Mesenchymal stem cell (in vitro differentiated cells and primary cell): Measurements from ENCODE around the gene DMD.

ENCODE experiments used
- DNase-seq: peaks from one replicate; pipeline ENCODE4 v3.0.0-alpha.2; 2013
- H2AFZ ChIP-seq: one replicate; pipeline ENCODE4 v1.6.1; 2013; ENCODE audit warnings: low read depth, mild to moderate bottlenecking, control low read depth, inconsistent platforms, low read length, moderate library complexity
- H2AK5ac ChIP-seq: 2 replicates; pipeline ENCODE4 v1.6.1; 2013; ENCODE audit warnings: low read length, moderate library complexity, mild to moderate bottlenecking, inconsistent platforms; ENCODE audit not compliant: severe bottlenecking
- H2BK120ac ChIP-seq: one replicate; pipeline ENCODE4 v1.6.1; 2013; ENCODE audit warnings: low read depth, mild to moderate bottlenecking, inconsistent platforms, low read length, moderate library complexity
- H2BK12ac ChIP-seq, 2 experiments: one replicate each; pipeline ENCODE4 v1.6.1; 2013; ENCODE audit warnings: inconsistent platforms in 2 of 2, low read length in 2 of 2, mild to moderate bottlenecking in 2 of 2, moderate library complexity in 2 of 2, control low read depth in 1 of 2
- H2BK15ac ChIP-seq: one replicate; pipeline ENCODE4 v1.6.1; 2013; ENCODE audit warnings: mild to moderate bottlenecking, low read depth, inconsistent platforms; ENCODE audit not compliant: poor library complexity, severe bottlenecking
- H2BK5ac ChIP-seq: 2 replicates; pipeline ENCODE4 v1.6.1; 2013; ENCODE audit warnings: low read depth, mild to moderate bottlenecking, low read length, control low read depth, inconsistent platforms; ENCODE audit not compliant: poor library complexity, severe bottlenecking
- H3K14ac ChIP-seq, 2 experiments: one replicate each; pipeline ENCODE4 v1.6.1; 2013; ENCODE audit warnings: inconsistent platforms in 2 of 2, low read length in 2 of 2, control low read depth in 1 of 2, mild to moderate bottlenecking in 1 of 2, moderate library complexity in 1 of 2
- H3K18ac ChIP-seq, 2 experiments: one replicate each; pipeline ENCODE4 v1.6.1; 2013; ENCODE audit warnings: inconsistent platforms in 2 of 2, low read length in 2 of 2, control low read depth in 1 of 2, low read depth in 1 of 2, mild to moderate bottlenecking in 1 of 2
- H3K23ac ChIP-seq, 2 experiments: one replicate each; pipeline ENCODE4 v1.6.1; 2013; ENCODE audit warnings: inconsistent platforms in 2 of 2, low read length in 2 of 2, mild to moderate bottlenecking in 2 of 2, moderate library complexity in 2 of 2, control low read depth in 1 of 2
- H3K27ac ChIP-seq: 2 replicates; pipeline ENCODE4 v1.5.1; 2013; ENCODE audit warnings: mild to moderate bottlenecking, moderate library complexity, low read length, control low read depth, inconsistent platforms; ENCODE audit not compliant: poor library complexity, severe bottlenecking
- H3K27me3 ChIP-seq, 2 experiments: 2 replicates each; pipeline versions ENCODE4 v1.6.1 to v1.7.0; 2013; ENCODE audit warnings: low read length in 2 of 2, mild to moderate bottlenecking in 2 of 2, moderate library complexity in 2 of 2, control low read depth in 1 of 2, inconsistent platforms in 1 of 2; ENCODE audit not compliant: control insufficient read depth in 1 of 2, insufficient read depth in 1 of 2
- H3K36me3 ChIP-seq, 2 experiments: 2 replicates each; pipeline versions ENCODE4 v1.6.1 to v1.7.0; 2013; ENCODE audit warnings: low read length in 2 of 2, control low read depth in 1 of 2, inconsistent platforms in 1 of 2, low read depth in 1 of 2, mild to moderate bottlenecking in 1 of 2; ENCODE audit not compliant: insufficient read depth in 2 of 2, control insufficient read depth in 1 of 2
- H3K4ac ChIP-seq, 2 experiments: one replicate each; pipeline ENCODE4 v1.6.1; 2013; ENCODE audit warnings: inconsistent platforms in 2 of 2, low read length in 2 of 2, mild to moderate bottlenecking in 2 of 2, moderate library complexity in 2 of 2, control low read depth in 1 of 2, low read depth in 1 of 2
- H3K4me1 ChIP-seq: 2 replicates; pipeline ENCODE4 v1.6.1; 2013; ENCODE audit warnings: low read depth, low read length, control low read depth; ENCODE audit not compliant: control insufficient read depth, insufficient read depth
- H3K4me2 ChIP-seq: 2 replicates; pipeline ENCODE4 v1.6.1; 2013; ENCODE audit warnings: low read length, mild to moderate bottlenecking, inconsistent platforms; ENCODE audit not compliant: poor library complexity, severe bottlenecking
- H3K4me3 ChIP-seq, 2 experiments: 2 replicates each; pipeline versions ENCODE4 v1.5.1 to v1.7.0; 2013; ENCODE audit warnings: low read length in 2 of 2, mild to moderate bottlenecking in 2 of 2, control low read depth in 1 of 2, low read depth in 1 of 2; ENCODE audit not compliant: insufficient read depth in 1 of 2
- H3K79me1 ChIP-seq: replicated peaks from 2 replicates; pipeline ENCODE4 v1.6.1; 2013; ENCODE audit warnings: mild to moderate bottlenecking, control low read depth, low read length, inconsistent platforms; ENCODE audit not compliant: poor library complexity, severe bottlenecking
- H3K9ac ChIP-seq: 2 replicates; pipeline ENCODE4 v1.7.0; 2013; ENCODE audit warnings: mild to moderate bottlenecking, low read length, moderate library complexity
- H3K9me3 ChIP-seq: 2 replicates; pipeline ENCODE4 v1.7.0; 2013; ENCODE audit warnings: mild to moderate bottlenecking, low read length; ENCODE audit not compliant: control insufficient read depth
- H4K8ac ChIP-seq: one replicate; pipeline ENCODE4 v1.6.1; 2013; ENCODE audit warnings: inconsistent platforms, mild to moderate bottlenecking, low read length, moderate library complexity
- H4K91ac ChIP-seq: one replicate; pipeline ENCODE4 v1.6.1; 2013; ENCODE audit warnings: mild to moderate bottlenecking, low read length, inconsistent platforms
- whole genome bisulfite sequencing: methylation state at CpG from one replicate; pipeline ENCODE4 v1.1.7; 2013; ENCODE audit warnings: mixed read lengths; 5-methylcytosine and 5-hydroxymethylcytosine counted together

DMD gene

GRCh38 chrX:31178769-31179125 lies 2032.6 kb downstream of the DMD start:
- no peak overlapping the region for H2BK5ac ChIP-seq
- H3K36me3 ChIP-seq: no peaks in the 10 kb centered on the region

GRCh38 chrX:31178064-31178768 lies 2033.1 kb downstream of the DMD start:
- Histone ChIP-seq H2BK12ac (no peak overlapping the region), H3K4me3 (no peak overlapping the region), H3K18ac (no peak overlapping the region), H2AK5ac (no peak overlapping the region), H3K4me2 (no peak overlapping the region), H3K14ac (no peak overlapping the region), H3K27me3 (peaks cover 0 to 2% of the 10 kb centered on the region in 2 experiments), H3K9ac (no peak overlapping the region), H4K8ac (no peak overlapping the region), H4K91ac (no peak overlapping the region), H3K9me3 (no peaks in the 10 kb centered on the region), H3K23ac (no peak overlapping the region), H2AFZ (no peak overlapping the region), H2BK120ac (no peak overlapping the region), H3K27ac (no peak overlapping the region), H3K79me1 (no peaks in the 10 kb centered on the region), H2BK5ac (no peak overlapping the region), H3K4ac (no peak overlapping the region), H3K4me1 (no peaks in the 10 kb centered on the region), H3K36me3 (no peaks in the 10 kb centered on the region), H2BK15ac (no peak overlapping the region)
- peak; percentile 2 for DNase-seq
- WGBS: 100% methylated on average over 3 of the region's 6 CpGs

More at GRCh38 chrX:31178769-31179125, 2032.6 kb downstream of the DMD start:
- no peak overlapping the region for H3K4me3 ChIP-seq
- no peak overlapping the region for H2AK5ac ChIP-seq
- H3K27ac ChIP-seq: no peak overlapping the region
- no peak overlapping the region for H3K23ac ChIP-seq
- no peak overlapping the region for H3K18ac ChIP-seq
- no peak overlapping the region for H4K8ac ChIP-seq
- DNase-seq: peak; percentile 43
- no peak overlapping the region for H3K14ac ChIP-seq
- H3K4me1 ChIP-seq: no peaks in the 10 kb centered on the region
- no peak overlapping the region for H2AFZ ChIP-seq
- no peak overlapping the region for H2BK12ac ChIP-seq
- no peak overlapping the region for H2BK15ac ChIP-seq
- no peak overlapping the region for H4K91ac ChIP-seq
- no peak overlapping the region for H2BK120ac ChIP-seq
- no peak overlapping the region for H3K9ac ChIP-seq
- WGBS: no CpG with 5 or more reads among the region's 2 CpGs
- H3K9me3 ChIP-seq: no peaks in the 10 kb centered on the region
- peaks cover 0 to 2% of the 10 kb centered on the region in 2 experiments for H3K27me3 ChIP-seq
- H3K4me2 ChIP-seq: no peak overlapping the region
- no peak overlapping the region for H3K4ac ChIP-seq
- no peaks in the 10 kb centered on the region for H3K79me1 ChIP-seq

DNA sequence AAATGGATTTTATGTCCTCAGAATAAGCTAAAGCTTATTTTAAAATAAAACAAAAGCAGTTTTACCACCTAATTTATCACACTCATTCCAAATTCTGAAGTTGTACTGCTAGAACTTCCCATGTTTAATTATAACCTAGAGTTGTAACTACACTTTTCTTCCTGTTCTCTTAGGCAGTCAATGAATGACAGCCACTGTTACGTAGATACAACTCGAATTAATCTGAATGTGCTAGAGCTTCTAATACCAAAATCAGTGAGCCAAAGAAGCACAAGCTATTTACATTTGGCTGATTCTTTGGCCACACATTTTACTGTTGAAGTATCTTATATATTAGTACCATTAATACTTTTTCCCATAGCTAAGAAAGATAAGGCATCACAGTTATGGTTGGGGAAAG lies 2040.6 kb downstream of the DMD start:
- Histone ChIP-seq H4K8ac (no peak overlapping the region), H3K4me3 (no peak overlapping the region), H2BK5ac (no peak overlapping the region), H3K23ac (no peak overlapping the region), H3K4ac (no peak overlapping the region), H2BK15ac (no peak overlapping the region), H2AK5ac (no peak overlapping the region), H3K79me1 (no peaks in the 10 kb centered on the region), H3K27me3 (peaks cover 0 to 2% of the 10 kb centered on the region in 2 experiments), H2AFZ (no peak overlapping the region), H2BK12ac (no peak overlapping the region), H3K18ac (no peak overlapping the region), H3K27ac (no peak overlapping the region), H3K4me2 (no peak overlapping the region), H3K14ac (no peak overlapping the region), H3K9ac (no peak overlapping the region), H2BK120ac (no peak overlapping the region), H3K4me1 (no peaks in the 10 kb centered on the region), H3K9me3 (no peaks in the 10 kb centered on the region), H4K91ac (no peak overlapping the region), H3K36me3 (no peaks in the 10 kb centered on the region)
- no peak for DNase-seq
- 100% methylated on average over 2 of the region's 2 CpGs for WGBS

DNA sequence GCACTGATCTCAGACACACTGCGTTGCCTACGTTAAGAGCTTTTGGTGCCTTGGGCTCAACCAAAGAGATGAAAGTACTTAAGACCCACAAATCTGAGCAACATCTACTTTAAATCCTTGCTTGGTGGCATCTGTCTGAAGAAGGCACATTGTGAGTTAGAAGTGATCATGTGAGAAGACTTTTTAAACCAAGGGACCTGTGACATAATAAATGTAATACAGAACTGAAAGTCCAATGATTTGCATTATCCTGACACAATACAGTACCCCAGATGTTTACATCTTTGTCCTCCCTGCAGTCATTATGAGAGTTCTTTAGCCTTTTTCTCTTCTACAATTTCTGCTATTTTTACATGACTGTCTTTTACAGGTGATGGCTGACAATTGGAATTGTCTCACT lies 2042.8 kb downstream of the DMD start:
- H2BK120ac ChIP-seq: no peak overlapping the region
- no peaks in the 10 kb centered on the region for H3K4me1 ChIP-seq
- no peak overlapping the region for H2BK15ac ChIP-seq
- H2BK12ac ChIP-seq: no peak overlapping the region
- H3K4ac ChIP-seq: no peak overlapping the region
- no peak overlapping the region for H2AFZ ChIP-seq
- no peak overlapping the region for H3K14ac ChIP-seq
- no peak overlapping the region for H3K4me2 ChIP-seq
- no peaks in the 10 kb centered on the region for H3K36me3 ChIP-seq
- WGBS: no CpG with 5 or more reads among the region's 2 CpGs
- H3K27me3 ChIP-seq: no peaks in the 10 kb centered on the region
- no peak overlapping the region for H2BK5ac ChIP-seq
- no peak overlapping the region for H3K23ac ChIP-seq
- no peak for DNase-seq
- no peak overlapping the region for H4K91ac ChIP-seq
- no peak overlapping the region for H3K27ac ChIP-seq
- H4K8ac ChIP-seq: no peak overlapping the region
- H3K9ac ChIP-seq: no peak overlapping the region
- H3K9me3 ChIP-seq: no peaks in the 10 kb centered on the region
- H3K79me1 ChIP-seq: no peaks in the 10 kb centered on the region
- H2AK5ac ChIP-seq: no peak overlapping the region
- no peak overlapping the region for H3K4me3 ChIP-seq
- H3K18ac ChIP-seq: no peak overlapping the region
